HCT116 (cell line): Measurements from ENCODE around the gene SH3GL3. TPM values are rescaled to one million over a fixed set of nuclear protein-coding genes. Genes with fewer than 3 reads are reported as not detected.

Experiments
- ATAC-seq: fragments of 200-7000 bp; cut with Tn5 transposase; 2 replicates; pipeline ENCODE4 v1.9.1; 2020; ENCODE audit warnings: mild to moderate bottlenecking, moderate library complexity
- BruUV-seq: library from RNA; stranded (reverse); fragments of 400-500 nt; replicated peaks from 2 replicates; lab custom pipeline; 2021; lab: Mats Ljungman, UMichigan
- CTCF ChIA-PET: fragments of 300-600 bp; sonication (Branson Sonifier 250); formaldehyde crosslinking; loops from one replicate; lab custom pipeline; 2021; ENCODE audit warnings: antibody characterized with exemption; lab: Charles Lee
- POLR2A ChIA-PET: fragments of 300-600, 350-600 bp; sonication (Branson Sonifier 250); formaldehyde crosslinking; loops from one replicate; lab custom pipeline; 2021; ENCODE audit warnings: antibody characterized with exemption; lab: Charles Lee
- RAD21 ChIA-PET, 2 experiments: fragments of 300-600 bp; sonication (Branson Sonifier 250); formaldehyde crosslinking; loops; one replicate each; lab custom pipeline; 2023; ENCODE audit warnings: low total read pairs in 2 of 2; ENCODE audit not compliant: uncharacterized antibody in 2 of 2, unreplicated experiment in 2 of 2, low non-redundant PET in 1 of 2; lab: Charles Lee
- DNase-seq: peaks from one replicate; pipeline ENCODE4 v3.0.0-alpha.2; 2010; ENCODE audit warnings: low read depth, low spot score
- H2AFZ ChIP-seq: fragments of 200-600 bp; shearing (Covaris generic), sonication (generic); 2 replicates; pipeline ENCODE4 v1.6.1; 2017; ENCODE audit warnings: low read depth, mixed run types, mixed read lengths, antibody characterized with exemption, low read length; ENCODE audit not compliant: poor library complexity, severe bottlenecking
- H3K27ac ChIP-seq: 2 replicates; pipeline ENCODE4 v1.5.1; 2012; ENCODE audit warnings: low read depth, low read length
- H3K27me3 ChIP-seq: fragments of 200-600 bp; sonication (generic); 2 replicates; pipeline ENCODE4 v1.6.1; 2016; ENCODE audit warnings: mixed run types, low read length, mixed read lengths; ENCODE audit not compliant: insufficient read depth
- H3K36me3 ChIP-seq, 2 experiments: fragments of 200-500 bp in 1 of 2; fragments of 200-600 bp in 1 of 2; sonication (Bioruptor generic) in 1 of 2; sonication (generic) in 1 of 2; 2 replicates each; pipeline versions ENCODE4 v1.5.1 to v1.6.1; 2014 to 2016; ENCODE audit warnings: low read length in 2 of 2, inconsistent platforms in 1 of 2, mixed read lengths in 1 of 2, mixed run types in 1 of 2; ENCODE audit not compliant: insufficient read depth in 2 of 2, control insufficient read depth in 1 of 2
- H3K4me1 ChIP-seq, 2 experiments: fragments of 200-600 bp in 1 of 2; sonication (generic) in 1 of 2; 2 replicates each; pipeline versions ENCODE4 v1.5.1 to v1.6.1; 2012 to 2017; ENCODE audit warnings: low read length in 2 of 2, inconsistent platforms in 1 of 2, mild to moderate bottlenecking in 1 of 2, mixed read lengths in 1 of 2, mixed run types in 1 of 2, moderate library complexity in 1 of 2; ENCODE audit not compliant: insufficient read depth in 2 of 2, control insufficient read depth in 1 of 2
- H3K4me2 ChIP-seq: fragments of 200-600 bp; sonication (generic); 2 replicates; pipeline ENCODE4 v1.6.1; 2017; ENCODE audit warnings: mixed run types, low read length, mixed read lengths
- H3K4me3 ChIP-seq, 2 experiments: fragments of 200-600 bp in 1 of 2; sonication (generic) in 1 of 2; replicated peaks in 1 of 2; 2 replicates each; pipeline ENCODE4 v1.5.1; 2011 to 2016; ENCODE audit warnings: low read length in 2 of 2, control low read depth in 1 of 2, low read depth in 1 of 2, mild to moderate bottlenecking in 1 of 2, mixed read lengths in 1 of 2, mixed run types in 1 of 2
- H3K79me2 ChIP-seq: fragments of 200-600 bp; sonication (generic); 2 replicates; pipeline ENCODE4 v1.6.1; 2017; ENCODE audit warnings: mild to moderate bottlenecking, mixed run types, low read length, moderate library complexity, mixed read lengths; ENCODE audit not compliant: insufficient read depth
- H3K9ac ChIP-seq: fragments of 200-600 bp; sonication (generic); 2 replicates; pipeline ENCODE4 v1.6.1; 2016; ENCODE audit warnings: low read length, mixed read lengths
- H3K9me2 ChIP-seq: fragments of 200-600 bp; sonication (generic), shearing (Covaris generic); 2 replicates; pipeline ENCODE4 v1.6.1; 2017; ENCODE audit warnings: mixed run types, mild to moderate bottlenecking, moderate library complexity; ENCODE audit not compliant: insufficient read depth
- H3K9me3 ChIP-seq, 2 experiments: fragments of 200-500 bp in 1 of 2; fragments of 200-600 bp in 1 of 2; sonication (Bioruptor generic) in 1 of 2; sonication (generic) in 1 of 2; 2 replicates each; pipeline ENCODE4 v1.6.1; 2014 to 2017; ENCODE audit warnings: low read length in 2 of 2, mixed read lengths in 2 of 2, inconsistent platforms in 1 of 2, low read depth in 1 of 2, mild to moderate bottlenecking in 1 of 2, mixed run types in 1 of 2, moderate library complexity in 1 of 2; ENCODE audit not compliant: control insufficient read depth in 1 of 2, insufficient read depth in 1 of 2
- H4K20me1 ChIP-seq: fragments of 200-600 bp; sonication (generic), shearing (Covaris generic); 2 replicates; pipeline ENCODE4 v1.6.1; 2017; ENCODE audit warnings: mixed run types, mild to moderate bottlenecking, moderate library complexity; ENCODE audit not compliant: insufficient read depth
- FOSL1 ChIP-seq: IDR thresholded peaks from 2 replicates; pipeline ENCODE4 v1.6.1; 2012; ENCODE audit warnings: low read depth
- RAD21 ChIP-seq: IDR thresholded peaks from 2 replicates; pipeline ENCODE4 v1.6.1; 2012; ENCODE audit warnings: low read depth, mild to moderate bottlenecking
- SIN3A ChIP-seq: IDR thresholded peaks from 2 replicates; pipeline ENCODE4 v1.6.1; 2012; ENCODE audit warnings: low read depth
- intact Hi-C: fragments of 100-400 bp; cut with micrococcal nuclease; formaldehyde crosslinking; loops from 2 replicates; pipeline ENCODE4 v1.10.0; 2022
- total RNA-seq: library from RNA; stranded (reverse); gene quantifications from one replicate; pipeline ENCODE4 v1.2.1, GENCODE V29; 2021; ENCODE audit not compliant: unreplicated experiment
- TF ChIP-seq, protein P1 (sequence below): IDR thresholded peaks from 2 replicates; pipeline ENCODE4 v1.6.1; 2012; ENCODE audit warnings: low read depth
- TF ChIP-seq, protein P2 (sequence below): IDR thresholded peaks from 2 replicates; pipeline ENCODE4 v1.6.1; 2012
- TF ChIP-seq, protein P3 (sequence below): IDR thresholded peaks from 2 replicates; pipeline ENCODE4 v1.6.1; 2011; ENCODE audit warnings: mild to moderate bottlenecking, low read length, moderate library complexity; ENCODE audit not compliant: insufficient replicate concordance; ENCODE audit errors: extremely low read depth

The SH3GL3 gene
- total RNA-seq, 1 experiment from 2014 or later, result 1.3 TPM

DNA sequence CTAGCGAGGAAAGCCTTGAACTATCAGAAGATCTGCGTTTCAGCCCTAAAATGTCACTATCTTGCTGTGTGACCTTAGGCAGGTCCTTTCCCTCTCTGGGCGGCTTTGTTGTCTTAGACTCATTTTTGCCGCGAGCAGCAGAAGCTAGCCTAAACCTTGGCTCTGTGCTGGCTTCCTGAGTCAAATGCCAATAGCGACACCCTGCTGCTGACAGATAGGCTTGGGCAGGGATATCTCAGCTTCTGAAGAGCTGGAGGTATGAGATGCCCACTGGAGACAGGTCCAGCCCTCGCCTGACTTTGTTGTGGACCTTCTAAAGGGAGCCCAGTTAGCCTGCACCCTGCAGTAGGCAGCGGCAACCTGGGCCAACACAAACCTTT is 208.1 kb downstream of the SH3GL3 start:
- ChIA-PET POLR2A (no interaction called here), CTCF (no interaction called here), RAD21 (no interaction called here)
- H3K27ac ChIP-seq, result no peak overlapping the region
- BruUV-seq, result no TSS peak
- H3K9ac ChIP-seq, result no peak overlapping the region
- H3K9me3 ChIP-seq, result no peaks in the 10 kb centered on the region
- TF ChIP-seq FOSL1 (no peak), SIN3A (no peak), RAD21 (no peak)
- TF ChIP-seq, protein P1, sequence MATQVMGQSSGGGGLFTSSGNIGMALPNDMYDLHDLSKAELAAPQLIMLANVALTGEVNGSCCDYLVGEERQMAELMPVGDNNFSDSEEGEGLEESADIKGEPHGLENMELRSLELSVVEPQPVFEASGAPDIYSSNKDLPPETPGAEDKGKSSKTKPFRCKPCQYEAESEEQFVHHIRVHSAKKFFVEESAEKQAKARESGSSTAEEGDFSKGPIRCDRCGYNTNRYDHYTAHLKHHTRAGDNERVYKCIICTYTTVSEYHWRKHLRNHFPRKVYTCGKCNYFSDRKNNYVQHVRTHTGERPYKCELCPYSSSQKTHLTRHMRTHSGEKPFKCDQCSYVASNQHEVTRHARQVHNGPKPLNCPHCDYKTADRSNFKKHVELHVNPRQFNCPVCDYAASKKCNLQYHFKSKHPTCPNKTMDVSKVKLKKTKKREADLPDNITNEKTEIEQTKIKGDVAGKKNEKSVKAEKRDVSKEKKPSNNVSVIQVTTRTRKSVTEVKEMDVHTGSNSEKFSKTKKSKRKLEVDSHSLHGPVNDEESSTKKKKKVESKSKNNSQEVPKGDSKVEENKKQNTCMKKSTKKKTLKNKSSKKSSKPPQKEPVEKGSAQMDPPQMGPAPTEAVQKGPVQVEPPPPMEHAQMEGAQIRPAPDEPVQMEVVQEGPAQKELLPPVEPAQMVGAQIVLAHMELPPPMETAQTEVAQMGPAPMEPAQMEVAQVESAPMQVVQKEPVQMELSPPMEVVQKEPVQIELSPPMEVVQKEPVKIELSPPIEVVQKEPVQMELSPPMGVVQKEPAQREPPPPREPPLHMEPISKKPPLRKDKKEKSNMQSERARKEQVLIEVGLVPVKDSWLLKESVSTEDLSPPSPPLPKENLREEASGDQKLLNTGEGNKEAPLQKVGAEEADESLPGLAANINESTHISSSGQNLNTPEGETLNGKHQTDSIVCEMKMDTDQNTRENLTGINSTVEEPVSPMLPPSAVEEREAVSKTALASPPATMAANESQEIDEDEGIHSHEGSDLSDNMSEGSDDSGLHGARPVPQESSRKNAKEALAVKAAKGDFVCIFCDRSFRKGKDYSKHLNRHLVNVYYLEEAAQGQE, result no peak
- TF ChIP-seq, protein P2, sequence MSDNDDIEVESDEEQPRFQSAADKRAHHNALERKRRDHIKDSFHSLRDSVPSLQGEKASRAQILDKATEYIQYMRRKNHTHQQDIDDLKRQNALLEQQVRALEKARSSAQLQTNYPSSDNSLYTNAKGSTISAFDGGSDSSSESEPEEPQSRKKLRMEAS, result no peak
- TF ChIP-seq, protein P3, sequence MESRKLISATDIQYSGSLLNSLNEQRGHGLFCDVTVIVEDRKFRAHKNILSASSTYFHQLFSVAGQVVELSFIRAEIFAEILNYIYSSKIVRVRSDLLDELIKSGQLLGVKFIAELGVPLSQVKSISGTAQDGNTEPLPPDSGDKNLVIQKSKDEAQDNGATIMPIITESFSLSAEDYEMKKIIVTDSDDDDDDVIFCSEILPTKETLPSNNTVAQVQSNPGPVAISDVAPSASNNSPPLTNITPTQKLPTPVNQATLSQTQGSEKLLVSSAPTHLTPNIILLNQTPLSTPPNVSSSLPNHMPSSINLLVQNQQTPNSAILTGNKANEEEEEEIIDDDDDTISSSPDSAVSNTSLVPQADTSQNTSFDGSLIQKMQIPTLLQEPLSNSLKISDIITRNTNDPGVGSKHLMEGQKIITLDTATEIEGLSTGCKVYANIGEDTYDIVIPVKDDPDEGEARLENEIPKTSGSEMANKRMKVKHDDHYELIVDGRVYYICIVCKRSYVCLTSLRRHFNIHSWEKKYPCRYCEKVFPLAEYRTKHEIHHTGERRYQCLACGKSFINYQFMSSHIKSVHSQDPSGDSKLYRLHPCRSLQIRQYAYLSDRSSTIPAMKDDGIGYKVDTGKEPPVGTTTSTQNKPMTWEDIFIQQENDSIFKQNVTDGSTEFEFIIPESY, result no peak
- H2AFZ ChIP-seq, result no peak overlapping the region
- peaks cover 11% of the 10 kb centered on the region; the same call in 1 of the 2 replicates for H3K27me3 ChIP-seq
- no peak overlapping the region for H3K4me3 ChIP-seq
- no peaks in the 10 kb centered on the region for H3K9me2 ChIP-seq
- H3K36me3 ChIP-seq, result no peaks in the 10 kb centered on the region
- H3K79me2 ChIP-seq, result no peaks in the 10 kb centered on the region
- no peak for ATAC-seq
- intact Hi-C loops, result no loop called here
- H3K4me1 ChIP-seq, result no peaks in the 10 kb centered on the region
- no peak for DNase-seq
- no peaks in the 10 kb centered on the region for H4K20me1 ChIP-seq
- H3K4me2 ChIP-seq, result no peak overlapping the region
